Tibial nerve (tissue), 4 donors: ENCODE results near the gene POMP. TPM values are rescaled to one million over a fixed set of nuclear protein-coding genes. Genes with fewer than 3 reads are reported as not detected.

ENCODE experiments used
- DNase-seq, 2 donors: peaks; one replicate each; pipeline ENCODE4 v3.0.0-alpha.2; 2019; ENCODE audit warnings: low spot score in 2 of 2
- H3K27ac ChIP-seq, 4 donors: fragments of 200-600 bp; sonication (generic) in 3 of 4; one replicate each; pipeline ENCODE4 v1.5.1; 2017 to 2019; ENCODE audit warnings: mild to moderate bottlenecking in 1 of 4
- H3K27me3 ChIP-seq, 2 donors: fragments of 200-600 bp; sonication (generic) in 1 of 2; one replicate each; pipeline versions ENCODE4 v1.5.1 to v1.6.0; 2017 to 2019
- H3K36me3 ChIP-seq, 3 donors: fragments of 200-600 bp; sonication (generic); one replicate each; pipeline ENCODE4 v1.5.1; 2018 to 2019
- H3K4me1 ChIP-seq, 4 donors: fragments of 200-600 bp; sonication (generic) in 3 of 4; one replicate each; pipeline ENCODE4 v1.5.1; 2017 to 2019
- H3K4me3 ChIP-seq, 4 donors: fragments of 200-600 bp; sonication (generic) in 3 of 4; one replicate each; pipeline ENCODE4 v1.5.1; 2017 to 2019; ENCODE audit warnings: mild to moderate bottlenecking in 1 of 4, moderate library complexity in 1 of 4
- H3K9me3 ChIP-seq, 4 donors: fragments of 200-600 bp; sonication (generic) in 3 of 4; one replicate each; pipeline ENCODE4 v1.5.1; 2017 to 2019
- EP300 ChIP-seq, 2 donors: sonication (generic); formaldehyde crosslinking; IDR thresholded peaks; one replicate each; pipeline ENCODE4 v1.6.1; 2017; ENCODE audit warnings: antibody characterized with exemption in 2 of 2, mild to moderate bottlenecking in 1 of 2
- POLR2A ChIP-seq, 2 donors: fragments of 450-650 bp; IDR thresholded peaks; one replicate each; pipeline ENCODE4 v1.6.1; 2017; ENCODE audit warnings: antibody characterized with exemption in 2 of 2, mild to moderate bottlenecking in 2 of 2, moderate library complexity in 2 of 2
- WGBS, 2 donors: methylation state at CpG; one replicate each; pipeline ENCODE4 v1.1.5; 2018; 5-methylcytosine and 5-hydroxymethylcytosine counted together
- small RNA-seq: library from RNA; depleted of rRNA; stranded (forward); fragments of <200 nt; gene quantifications from one replicate; pipeline ENCODE3, GENCODE V24; 2016
- total RNA-seq, 4 donors: library from RNA; depleted of rRNA; stranded (reverse); fragments of >200 nt; gene quantifications; one replicate each; pipeline ENCODE4 v1.1.0, GENCODE V29; 2016
- TF ChIP-seq, protein P1 (sequence below), 5 experiments: fragments of 200-600 bp in 3 of 5; fragments of 450-650 bp in 2 of 5; sonication (generic) in 3 of 5; IDR thresholded peaks; one replicate each; pipeline ENCODE4 v1.5.1; 2016 to 2019; ENCODE audit warnings: antibody characterized with exemption in 5 of 5, mild to moderate bottlenecking in 3 of 5, moderate library complexity in 2 of 5

Gene POMP
- total RNA-seq, 4 donors from 2014 or later, result 37.5 to 60.3 (median 52.0) TPM

DNA sequence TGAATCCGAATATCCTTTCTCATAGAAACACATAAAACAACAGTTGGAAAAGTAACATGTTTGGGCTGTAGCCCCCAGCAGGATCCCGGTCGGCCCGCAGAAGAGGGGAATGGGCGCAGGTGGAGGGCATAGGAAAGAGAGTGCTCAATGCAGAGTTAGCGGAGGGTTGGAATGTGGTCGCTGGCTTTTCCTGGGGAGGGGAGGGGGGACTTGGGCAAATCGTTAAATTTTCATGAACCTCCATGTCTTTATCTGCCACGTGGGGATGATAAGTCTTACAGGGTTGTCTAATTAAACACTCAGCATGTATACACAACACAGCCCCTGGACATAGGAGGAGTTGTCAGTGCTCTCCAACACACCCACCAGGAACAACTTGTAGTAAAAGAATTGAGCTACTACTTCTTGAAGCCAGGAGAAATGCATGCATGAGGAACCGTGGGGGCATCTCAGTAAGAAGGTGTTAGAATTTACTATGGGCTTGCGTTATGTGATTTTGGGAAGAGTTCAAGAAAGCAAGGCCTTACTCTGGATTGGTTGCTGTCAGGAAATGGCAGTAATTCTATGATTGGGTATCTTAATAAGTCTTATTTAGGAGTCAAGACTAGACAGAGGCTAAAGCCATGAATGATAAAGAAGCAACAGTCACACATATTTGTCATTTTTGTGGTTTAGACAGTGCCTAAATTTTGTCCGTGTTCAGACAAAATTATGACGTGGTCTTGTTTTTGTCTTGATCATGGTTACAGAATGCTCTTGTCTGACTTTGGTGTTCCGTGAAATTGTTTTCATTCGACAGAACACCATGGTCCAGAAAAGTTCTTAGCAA, 60.5 kb downstream of the POMP start:
- H3K36me3 ChIP-seq, result no peaks in the 10 kb centered on the region
- peak overlapping the region; percentile 75 to 85 (median 76) for H3K4me3 ChIP-seq
- 31 to 32% methylated on average over 15 of the region's 15 CpGs for WGBS, 2 donors
- TF ChIP-seq, protein P1, sequence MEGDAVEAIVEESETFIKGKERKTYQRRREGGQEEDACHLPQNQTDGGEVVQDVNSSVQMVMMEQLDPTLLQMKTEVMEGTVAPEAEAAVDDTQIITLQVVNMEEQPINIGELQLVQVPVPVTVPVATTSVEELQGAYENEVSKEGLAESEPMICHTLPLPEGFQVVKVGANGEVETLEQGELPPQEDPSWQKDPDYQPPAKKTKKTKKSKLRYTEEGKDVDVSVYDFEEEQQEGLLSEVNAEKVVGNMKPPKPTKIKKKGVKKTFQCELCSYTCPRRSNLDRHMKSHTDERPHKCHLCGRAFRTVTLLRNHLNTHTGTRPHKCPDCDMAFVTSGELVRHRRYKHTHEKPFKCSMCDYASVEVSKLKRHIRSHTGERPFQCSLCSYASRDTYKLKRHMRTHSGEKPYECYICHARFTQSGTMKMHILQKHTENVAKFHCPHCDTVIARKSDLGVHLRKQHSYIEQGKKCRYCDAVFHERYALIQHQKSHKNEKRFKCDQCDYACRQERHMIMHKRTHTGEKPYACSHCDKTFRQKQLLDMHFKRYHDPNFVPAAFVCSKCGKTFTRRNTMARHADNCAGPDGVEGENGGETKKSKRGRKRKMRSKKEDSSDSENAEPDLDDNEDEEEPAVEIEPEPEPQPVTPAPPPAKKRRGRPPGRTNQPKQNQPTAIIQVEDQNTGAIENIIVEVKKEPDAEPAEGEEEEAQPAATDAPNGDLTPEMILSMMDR (IDR thresholded peaks at IDR 0.05), result no peak
- TF ChIP-seq EP300 (IDR thresholded peaks at IDR 0.05) (no peak), POLR2A (IDR thresholded peaks at IDR 0.05) (no peak)
- H3K27ac ChIP-seq, result peak overlapping the region in 3 of 4 donors; percentile 90 to 96 (median 92)
- no peak for DNase-seq
- peaks cover 0 to 28% (median 5%) of the 10 kb centered on the region in 4 donors for H3K4me1 ChIP-seq
- H3K27me3 ChIP-seq, result no peaks in the 10 kb centered on the region
- H3K9me3 ChIP-seq, result no peaks in the 10 kb centered on the region

GRCh38 chr13:28723806-28724205, 64.9 kb downstream of the POMP start:
- DNase-seq, result no peak
- TF ChIP-seq POLR2A (IDR thresholded peaks at IDR 0.05) (no peak), EP300 (IDR thresholded peaks at IDR 0.05) (no peak)
- TF ChIP-seq, protein P1 (IDR thresholded peaks at IDR 0.05), result no peak

DNA sequence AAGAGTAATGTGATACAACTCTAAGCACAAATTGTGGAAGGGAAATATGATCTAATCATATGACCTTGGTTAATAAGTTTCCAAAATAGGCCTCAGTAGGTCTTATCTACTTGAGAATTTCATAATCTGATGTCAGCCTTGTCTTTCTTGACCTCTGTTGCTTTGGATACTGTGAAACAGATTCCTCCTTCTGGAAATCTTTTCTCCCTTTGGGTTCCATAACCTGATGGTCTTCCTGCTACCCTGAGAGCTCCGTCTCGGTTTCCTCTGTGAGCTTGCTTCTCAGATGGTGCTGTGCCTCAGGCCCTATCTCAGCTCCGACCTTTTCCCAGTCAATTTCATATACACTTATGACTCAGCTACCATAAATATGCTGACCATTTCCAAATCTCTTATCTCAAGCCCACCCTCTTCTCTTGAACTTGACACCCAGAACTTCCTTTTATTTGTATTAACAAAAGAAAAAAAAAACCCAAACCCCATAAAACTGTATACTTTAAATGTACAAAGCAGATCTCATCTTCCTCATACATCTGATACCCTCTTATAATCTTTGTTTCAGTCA, 66.2 kb downstream of the POMP start:
- Histone ChIP-seq H3K4me3 (no peak overlapping the region), H3K27me3 (no peaks in the 10 kb centered on the region), H3K27ac (no peak overlapping the region), H3K9me3 (no peaks in the 10 kb centered on the region), H3K36me3 (no peaks in the 10 kb centered on the region), H3K4me1 (no peaks in the 10 kb centered on the region)
- no peak for DNase-seq
- 81 to 87% methylated on average over 3 of the region's 3 CpGs for WGBS, 2 donors
- TF ChIP-seq POLR2A (IDR thresholded peaks at IDR 0.05) (no peak), EP300 (IDR thresholded peaks at IDR 0.05) (no peak)
- TF ChIP-seq, protein P1 (IDR thresholded peaks at IDR 0.05), result no peak

More at GRCh38 chr13:28723806-28724205, 64.9 kb downstream of the POMP start:
- Histone ChIP-seq H3K27me3 (no peaks in the 10 kb centered on the region), H3K9me3 (no peaks in the 10 kb centered on the region), H3K4me1 (peaks cover 0 to 9% (median 2%) of the 10 kb centered on the region in 4 donors), H3K27ac (no peak overlapping the region), H3K4me3 (no peak overlapping the region), H3K36me3 (no peaks in the 10 kb centered on the region)
- 95 to 96% methylated on average over 22 of the region's 22 CpGs for whole genome bisulfite sequencing, 2 donors

Small RNA genes lying within 50 kb of the gene (small RNA-seq; reads per million reads assigned to genes)
- not detected for gene RF00019
- not detected for gene RNU6-53P

Other genes starting within 250 kb of the POMP start
- 10 to 100 TPM; 19.3 to 48.6 (median 24.4) TPM for gene FLT1, start 164.0 kb upstream of the POMP start, total RNA-seq
- gene SLC46A3, start 59.8 kb downstream of the POMP start, total RNA-seq, result 10 to 100 TPM in 2 of 4 donors, 1 to 10 TPM in 2; 6.5 to 12.0 (median 9.0) TPM
- under 1 TPM in 1 of 4 donors, not detected in 3; 0.20 TPM for gene MTUS2, start 161.2 kb downstream of the POMP start, total RNA-seq